DMS 273 (cell line): ENCODE measurements around the gene PLGRKT.
"Not testable (repeated sequence)": the region's sequence is repeated elsewhere in the genome, so short reads cannot be mapped to it uniquely, and the experiment has no call there.

Experiments
- DNase-seq: peaks from one replicate; lab custom pipeline; 2025; ENCODE audit not compliant: unreplicated experiment; lab: John Stamatoyannopoulos, UW

The PLGRKT gene

DNA sequence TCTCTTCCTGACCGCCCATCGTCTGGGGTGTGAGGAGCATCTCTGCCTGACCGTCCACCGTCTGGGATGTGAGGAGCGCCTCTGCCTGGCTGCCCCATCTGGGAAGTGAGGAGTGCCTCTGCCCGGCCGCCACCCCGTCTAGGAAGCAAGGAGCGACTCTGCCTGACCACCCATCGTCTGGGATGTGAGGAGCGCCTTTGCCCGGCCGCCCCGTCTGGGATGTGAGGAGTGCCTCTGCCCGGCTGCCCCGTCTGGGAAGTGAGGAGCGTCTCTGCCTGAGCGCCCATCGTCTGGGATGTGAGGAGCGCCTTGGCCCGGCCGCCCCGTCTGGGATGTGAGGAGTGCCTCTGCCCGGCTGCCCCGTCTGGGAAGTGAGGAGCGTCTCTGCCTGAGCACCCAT, 4.4 kb downstream of the PLGRKT start:
- not testable (repeated sequence) for DNase-seq

DNA sequence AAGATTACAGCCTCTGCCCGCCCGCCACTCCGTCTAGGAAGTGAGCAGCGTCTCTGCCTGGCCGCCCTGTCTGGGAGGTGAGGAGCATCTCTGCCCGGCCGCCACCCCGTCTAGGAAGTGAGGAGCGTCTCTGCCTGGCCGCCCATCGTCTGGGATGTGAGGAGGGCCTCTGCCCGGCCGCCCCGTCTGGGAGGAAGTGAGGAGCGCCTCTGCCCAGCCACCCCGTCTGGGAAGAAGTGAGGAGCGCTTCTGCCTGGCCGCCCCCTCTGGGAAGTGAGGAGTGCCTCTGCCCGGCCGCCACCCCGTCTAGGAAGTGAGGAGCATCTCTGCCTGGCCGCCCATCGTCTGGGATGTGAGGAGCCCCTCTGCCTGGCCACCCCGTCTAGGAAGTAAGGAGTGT, 4.8 kb downstream of the PLGRKT start:
- not testable (repeated sequence) for DNase-seq

DNA sequence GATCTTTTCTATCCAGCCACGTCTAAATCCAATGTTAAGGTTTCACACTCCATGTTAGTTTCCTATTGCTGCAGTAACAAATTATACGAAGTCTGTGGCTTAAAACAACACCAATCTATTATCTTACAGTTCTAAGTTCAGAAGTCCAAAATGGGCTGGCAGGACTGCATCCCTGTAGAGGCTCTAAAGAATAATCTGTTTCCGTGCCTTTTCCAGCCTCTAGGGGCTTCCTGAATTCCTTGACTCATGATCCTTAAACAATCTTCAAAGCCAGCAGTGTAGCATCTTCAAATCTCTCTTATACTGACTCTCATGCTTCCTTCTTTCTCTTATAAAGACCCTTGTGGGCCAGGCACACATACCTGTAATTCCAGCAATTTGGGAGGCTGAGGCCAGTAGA, 6.8 kb downstream of the PLGRKT start:
- no peak for DNase-seq

DNA sequence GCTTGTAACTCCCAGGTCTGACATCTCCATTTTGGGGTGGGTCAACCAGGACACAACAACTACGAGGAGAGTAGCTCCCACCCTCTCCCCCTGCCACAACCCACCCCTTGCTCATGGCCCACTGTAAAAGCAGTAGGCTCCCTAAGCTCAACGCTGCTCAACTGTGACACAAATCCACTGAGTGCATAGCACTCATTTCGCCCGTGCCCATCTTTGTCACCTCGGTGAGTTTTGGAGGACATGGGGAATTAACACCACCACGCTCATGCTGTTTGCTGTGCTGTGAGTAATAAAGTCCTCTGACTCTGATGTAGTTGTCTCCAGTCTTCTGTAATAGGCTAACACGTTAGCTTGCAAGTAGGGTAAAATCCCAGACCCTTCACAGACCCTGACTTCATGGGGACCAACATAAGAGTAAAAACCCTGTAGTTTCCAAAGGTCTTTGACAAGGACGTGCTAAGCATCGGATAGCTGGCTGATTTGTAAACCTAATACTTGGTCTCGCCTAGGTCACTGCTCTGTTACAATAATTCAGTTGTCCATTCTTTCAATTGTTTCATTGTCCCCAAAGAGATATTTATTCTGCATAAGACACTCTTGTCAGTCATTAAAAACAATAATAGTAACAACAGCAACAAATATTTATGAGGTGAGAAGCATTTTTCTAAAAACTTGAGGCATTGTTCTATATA, 7.7 kb downstream of the PLGRKT start:
- DNase-seq = no peak

DNA sequence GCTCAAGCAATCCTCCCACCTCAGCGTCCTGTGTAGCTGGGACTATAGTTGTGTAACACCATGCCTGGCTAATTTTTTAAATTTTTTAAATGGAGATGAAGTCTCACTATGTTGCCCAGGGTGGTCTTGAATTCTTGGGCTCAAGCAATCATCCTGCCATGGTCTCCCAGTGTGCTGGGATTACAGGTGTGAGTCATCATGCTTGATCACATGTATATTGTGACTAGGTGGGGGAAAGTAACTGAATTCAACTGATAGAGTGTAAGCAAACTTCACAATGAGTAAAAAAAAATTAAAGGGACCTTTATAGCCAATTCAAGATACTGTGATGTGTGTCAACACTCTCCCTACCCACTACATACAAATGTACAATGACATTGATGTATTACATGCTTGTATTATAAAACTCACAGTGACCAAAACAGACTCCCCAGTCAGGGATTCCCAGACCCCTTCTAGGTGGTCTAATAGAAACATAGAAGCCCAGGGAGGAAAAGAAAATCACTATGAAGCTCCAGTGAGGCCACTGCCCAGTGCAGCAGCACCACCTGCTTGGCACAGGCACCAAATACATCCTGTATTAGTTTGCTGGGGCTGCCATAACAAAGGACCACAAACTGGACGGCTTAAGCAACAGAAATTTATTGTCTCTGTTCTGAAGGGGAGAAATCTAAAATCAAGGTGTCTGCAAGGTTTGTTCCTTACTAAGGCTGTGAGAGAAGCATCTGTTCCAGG, 8.8 kb downstream of the PLGRKT start:
- DNase-seq = no peak

DNA sequence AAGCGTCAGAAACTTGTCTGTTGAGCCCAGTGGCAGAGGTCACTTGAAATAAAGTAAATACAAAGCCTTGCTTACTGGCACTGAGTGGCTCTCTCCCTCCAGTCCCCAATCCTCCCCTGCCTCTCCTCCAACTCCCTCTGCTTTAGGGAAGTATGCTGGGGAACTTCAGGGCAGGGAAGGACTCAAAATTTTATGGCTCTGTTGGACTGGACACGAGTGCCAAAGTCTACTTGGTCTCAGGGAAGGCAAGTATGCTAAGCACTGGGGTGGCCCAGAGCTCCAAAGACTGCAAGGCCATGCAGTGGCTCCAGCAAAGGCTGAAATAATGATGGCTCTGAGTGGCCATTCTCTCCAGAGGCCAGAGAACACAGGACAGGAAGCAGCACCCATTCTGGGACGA, 9.6 kb downstream of the PLGRKT start:
- DNase-seq = no peak

DNA sequence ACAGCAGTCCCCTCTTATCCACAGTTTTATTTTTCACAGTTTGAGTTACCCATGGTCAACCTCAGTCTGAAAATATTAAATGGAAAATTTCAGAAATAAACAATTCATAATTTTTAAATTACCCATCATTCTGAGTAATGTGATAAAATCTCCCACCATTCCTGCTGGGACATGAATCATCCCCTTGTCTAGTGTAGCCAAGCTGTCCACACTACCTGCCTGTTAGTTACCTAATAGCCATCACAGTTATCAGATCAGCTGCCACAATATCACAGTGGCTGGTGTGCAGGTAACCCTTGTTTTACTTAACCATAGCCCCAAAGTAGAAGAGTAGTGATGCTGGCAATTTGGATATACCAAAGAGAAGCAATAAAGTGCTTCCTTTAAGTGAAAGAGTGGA, 10.7 kb downstream of the PLGRKT start:
- DNase-seq = no peak

DNA sequence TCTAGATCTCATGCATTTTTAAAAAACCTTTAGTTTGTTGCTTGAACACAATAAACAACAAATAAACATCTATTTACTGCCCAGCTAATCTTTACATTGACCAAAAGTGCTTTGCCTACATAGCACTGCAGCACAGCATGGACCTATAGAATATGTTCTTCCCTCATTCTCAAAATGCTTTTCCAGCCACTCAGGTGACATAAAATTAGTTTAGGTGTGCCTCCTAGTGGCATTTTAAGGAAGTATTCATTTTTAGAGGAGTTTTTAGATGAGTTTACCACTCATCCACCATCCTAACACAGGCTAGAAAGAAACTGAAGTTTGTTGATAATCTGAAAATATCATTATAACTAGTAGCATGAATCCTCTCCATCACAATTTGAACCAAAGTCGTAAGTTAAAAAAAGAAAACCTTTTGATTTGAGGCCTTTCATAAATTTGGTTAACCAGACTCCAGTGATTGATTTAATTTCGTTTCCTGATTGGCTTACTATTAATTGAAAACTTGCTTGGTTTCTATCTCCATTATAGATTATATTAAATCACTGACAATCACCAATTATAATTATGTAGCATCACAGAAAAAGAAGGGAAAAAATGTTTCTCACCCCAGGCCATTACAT, 12.6 kb downstream of the PLGRKT start:
- DNase-seq = peak; percentile 29

DNA sequence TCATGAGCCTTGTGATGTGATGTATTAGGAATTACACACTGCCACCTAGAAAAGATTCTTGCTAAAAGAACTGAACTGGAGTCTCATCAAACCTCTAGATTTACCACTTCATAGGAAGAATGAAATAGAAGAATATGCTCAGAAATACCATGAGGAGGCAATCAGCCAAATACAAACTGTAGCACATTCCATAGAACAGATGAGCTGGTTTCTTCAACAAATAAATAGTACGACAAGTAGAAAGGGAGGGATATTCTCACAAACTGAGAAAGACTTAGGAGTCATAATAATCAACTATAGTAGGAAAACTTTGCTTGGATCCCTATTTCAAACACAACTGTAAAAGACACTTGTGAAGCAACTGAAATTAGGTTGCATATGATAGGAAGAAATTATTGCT, 15.4 kb downstream of the PLGRKT start:
- no peak for DNase-seq

DNA sequence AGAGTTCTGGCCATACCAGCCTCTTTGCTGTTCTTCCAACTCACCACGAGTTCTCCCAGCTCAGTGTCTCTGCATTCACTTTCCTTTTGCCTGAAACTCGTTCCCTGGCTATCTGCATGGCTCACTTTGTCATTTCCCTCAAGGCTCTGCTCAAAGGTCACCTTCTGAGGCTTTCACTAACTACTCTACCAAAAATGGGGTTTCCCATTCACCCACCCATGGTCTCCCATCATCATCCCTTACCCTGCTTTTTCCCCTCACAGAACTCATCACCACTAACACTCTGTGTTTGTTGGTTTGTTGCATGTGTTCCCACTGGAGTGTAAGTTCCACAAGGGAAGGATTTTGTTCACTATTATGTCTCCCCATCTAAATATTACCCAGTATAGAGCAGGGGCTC, 16.6 kb downstream of the PLGRKT start:
- no peak for DNase-seq

DNA sequence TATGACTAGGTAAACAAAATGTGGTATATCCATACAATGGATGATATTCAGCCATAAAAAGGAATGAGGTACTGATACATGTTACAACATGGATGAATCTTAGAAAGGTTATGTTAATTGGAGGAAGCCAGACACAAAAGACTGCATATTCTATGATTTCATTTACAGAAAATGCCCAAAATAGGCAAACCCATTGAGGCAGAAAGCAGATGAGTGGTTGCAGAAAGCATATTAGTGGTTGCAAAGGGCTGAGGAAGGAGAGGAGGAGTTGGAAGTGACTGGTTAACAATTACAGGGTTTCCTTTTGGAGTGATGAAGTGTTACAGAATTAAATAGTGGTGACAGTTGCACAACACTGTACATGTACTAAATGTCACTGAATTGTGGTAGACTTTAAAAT, 17.7 kb downstream of the PLGRKT start:
- DNase-seq = no peak

DNA sequence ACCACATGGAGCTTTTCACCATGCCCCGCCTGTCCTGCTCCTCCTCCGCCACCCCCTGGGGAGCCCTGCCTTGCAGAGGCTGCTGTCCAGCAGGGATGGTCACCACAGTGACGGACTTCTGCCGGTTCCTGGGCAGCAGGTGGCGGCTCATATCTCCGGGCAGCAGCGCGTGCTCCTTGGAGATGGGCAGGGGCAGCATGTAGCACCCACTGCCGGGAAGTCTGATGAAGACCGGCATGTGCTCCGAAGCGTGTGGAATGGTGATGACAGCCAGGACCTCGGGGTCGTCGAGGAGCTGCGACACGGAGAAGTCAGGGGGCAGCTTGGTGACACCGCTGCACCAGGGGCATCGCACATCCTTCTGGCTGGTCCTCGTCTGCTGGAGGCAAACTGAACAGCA, 19.2 kb downstream of the PLGRKT start:
- no peak for DNase-seq

DNA sequence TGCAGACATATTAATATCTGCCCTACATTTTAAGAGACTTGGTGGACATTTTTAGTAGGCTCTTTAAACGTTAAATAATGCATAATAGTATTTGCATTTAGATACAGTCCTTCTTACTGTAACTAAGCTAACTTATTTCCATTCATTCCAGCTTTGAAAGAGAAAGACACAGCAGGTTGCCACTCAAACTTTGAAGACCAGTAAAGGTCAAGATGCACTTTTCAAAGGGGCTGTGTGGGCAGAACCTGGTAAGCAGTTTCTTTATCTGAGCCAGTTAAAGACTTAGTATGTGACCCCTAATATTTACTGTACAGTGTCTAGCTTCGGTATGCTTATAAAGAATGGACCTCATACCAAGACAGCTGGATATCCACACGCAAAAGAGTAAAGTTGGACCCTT, 20.8 kb downstream of the PLGRKT start:
- DNase-seq = no peak

DNA sequence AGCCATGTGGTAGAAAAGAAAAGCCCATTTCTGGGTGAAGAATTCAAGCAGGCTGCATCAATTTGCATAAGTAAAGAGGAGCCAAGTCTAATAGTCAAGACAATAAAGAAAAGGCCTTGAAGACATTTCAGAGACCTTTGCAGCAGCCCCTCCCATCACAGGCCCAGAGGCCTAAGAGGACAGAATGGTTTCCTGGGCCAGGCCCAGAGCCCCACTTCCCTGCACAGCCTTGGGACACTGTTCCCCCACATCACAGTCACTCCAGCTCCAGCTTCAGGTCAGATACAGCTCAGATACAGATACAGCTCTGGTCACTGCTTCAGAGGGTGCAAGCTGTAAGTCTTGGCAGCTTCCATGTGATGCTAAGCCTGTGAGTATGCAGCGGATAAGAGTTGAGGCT, 29.1 kb downstream of the PLGRKT start:
- no peak for DNase-seq

DNA sequence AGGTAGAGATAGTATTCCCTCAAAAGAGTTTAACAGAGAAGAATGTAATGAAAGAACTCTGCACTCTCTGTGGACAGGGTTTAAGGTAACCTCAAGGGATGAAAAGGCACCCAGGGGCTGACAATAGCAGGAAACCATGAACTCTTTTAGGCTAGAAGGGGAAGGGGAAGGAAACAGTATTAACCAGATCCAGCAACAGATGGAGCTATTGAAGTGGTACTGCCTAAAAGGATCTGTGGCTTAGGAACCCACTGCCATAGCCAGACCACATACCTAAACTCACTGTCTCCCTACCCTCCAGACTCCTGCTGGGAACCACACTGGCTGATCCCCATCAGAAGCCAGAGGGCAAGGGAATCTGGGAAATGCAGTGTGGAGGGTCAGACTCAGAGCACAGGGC, 35.5 kb downstream of the PLGRKT start:
- no peak for DNase-seq

DNA sequence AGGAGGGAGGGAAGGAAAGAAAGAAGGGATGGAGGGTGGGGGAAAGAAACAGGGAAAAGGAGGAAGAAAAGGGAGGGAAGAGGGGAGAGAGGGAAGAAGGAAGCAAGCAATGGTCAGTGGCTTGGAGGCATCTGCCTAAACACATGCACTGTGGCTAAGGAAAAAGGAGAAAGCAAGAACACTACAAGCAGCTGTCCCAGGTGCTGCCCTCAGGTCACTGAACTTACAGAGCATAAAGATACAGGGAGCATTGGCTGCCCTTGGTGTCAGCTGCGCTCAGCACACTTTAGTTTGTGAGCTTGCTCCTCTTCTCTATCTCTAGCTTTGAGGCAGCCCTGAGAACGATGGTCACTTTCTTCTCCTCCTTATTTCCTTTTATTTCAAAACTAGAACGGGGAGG, 40.2 kb downstream of the PLGRKT start:
- not testable (repeated sequence) for DNase-seq

DNA sequence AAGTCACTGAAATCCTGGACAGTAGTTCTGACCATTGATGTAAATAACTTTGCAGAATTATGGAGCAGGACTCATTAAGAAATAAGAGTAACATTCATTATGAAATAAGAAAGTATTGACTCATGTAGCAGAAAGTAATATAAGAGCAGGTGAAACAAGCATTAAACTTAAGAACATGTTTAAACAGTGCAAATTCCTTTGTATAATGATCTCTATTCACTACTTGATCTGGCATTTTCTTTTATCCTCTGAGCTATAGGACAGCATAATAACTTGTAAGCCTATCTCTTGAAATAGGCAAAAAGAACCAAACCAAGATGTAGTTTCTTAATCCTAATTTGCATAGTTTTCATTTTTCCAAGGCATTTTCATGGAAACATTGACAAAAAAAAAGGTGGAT, 42.3 kb downstream of the PLGRKT start:
- DNase-seq = no peak

DNA sequence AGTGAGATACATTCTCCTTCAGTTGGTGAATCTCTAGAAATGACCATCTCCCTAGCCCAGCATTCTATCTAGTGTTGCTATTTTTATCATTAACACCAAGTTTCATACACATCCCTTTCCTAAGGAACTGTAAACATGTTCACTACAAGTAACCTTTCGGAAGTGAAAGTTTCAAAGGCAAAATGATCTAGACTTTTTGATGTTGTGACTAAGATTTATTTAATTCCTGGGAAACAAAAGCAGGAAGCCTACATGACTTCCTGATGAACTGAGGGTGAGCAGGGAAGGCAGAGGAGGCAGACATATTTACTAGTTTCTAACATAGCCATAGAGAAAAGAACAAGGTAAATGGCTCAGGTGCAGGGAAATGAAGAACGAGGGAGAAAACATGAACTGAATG, 43.7 kb downstream of the PLGRKT start:
- not testable (repeated sequence) for DNase-seq

DNA sequence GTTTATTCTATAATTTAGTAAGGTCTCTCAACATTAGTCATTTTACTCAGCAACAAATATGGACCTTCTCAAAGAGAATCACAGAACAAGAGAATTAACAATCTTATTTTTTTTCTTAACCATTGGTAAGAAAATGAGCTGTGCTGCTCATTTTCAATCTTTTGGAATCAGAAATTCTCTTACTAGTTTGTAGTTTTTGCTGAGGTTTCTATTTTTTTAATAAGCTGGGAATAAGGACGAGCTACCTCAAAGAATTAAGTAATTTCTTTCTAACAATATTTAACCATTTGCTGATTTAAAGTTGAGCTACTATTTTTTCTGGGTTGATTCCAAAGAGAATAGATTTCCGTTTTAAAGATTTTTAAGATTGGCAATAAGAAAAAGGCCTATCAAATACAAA, 44.2 kb downstream of the PLGRKT start:
- DNase-seq = no peak

DNA sequence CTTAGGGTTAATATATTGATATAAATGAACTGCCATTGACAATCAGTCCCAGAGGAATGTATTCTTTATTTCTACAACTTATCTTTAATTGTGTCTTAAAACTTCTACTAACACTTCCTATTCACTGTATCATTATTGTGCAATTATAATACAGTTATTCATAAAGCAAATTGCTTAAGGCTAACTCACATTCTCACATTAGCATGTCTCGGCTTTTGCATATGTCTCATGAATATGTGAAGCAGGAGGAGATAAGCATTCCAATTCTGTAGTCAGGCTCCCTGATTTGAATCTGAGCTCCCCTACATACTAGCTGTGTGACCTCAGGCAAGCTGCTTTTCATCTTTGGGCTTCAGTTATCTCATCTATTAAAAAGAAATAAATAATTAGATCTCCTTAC, 45.4 kb downstream of the PLGRKT start:
- no peak for DNase-seq

DNA sequence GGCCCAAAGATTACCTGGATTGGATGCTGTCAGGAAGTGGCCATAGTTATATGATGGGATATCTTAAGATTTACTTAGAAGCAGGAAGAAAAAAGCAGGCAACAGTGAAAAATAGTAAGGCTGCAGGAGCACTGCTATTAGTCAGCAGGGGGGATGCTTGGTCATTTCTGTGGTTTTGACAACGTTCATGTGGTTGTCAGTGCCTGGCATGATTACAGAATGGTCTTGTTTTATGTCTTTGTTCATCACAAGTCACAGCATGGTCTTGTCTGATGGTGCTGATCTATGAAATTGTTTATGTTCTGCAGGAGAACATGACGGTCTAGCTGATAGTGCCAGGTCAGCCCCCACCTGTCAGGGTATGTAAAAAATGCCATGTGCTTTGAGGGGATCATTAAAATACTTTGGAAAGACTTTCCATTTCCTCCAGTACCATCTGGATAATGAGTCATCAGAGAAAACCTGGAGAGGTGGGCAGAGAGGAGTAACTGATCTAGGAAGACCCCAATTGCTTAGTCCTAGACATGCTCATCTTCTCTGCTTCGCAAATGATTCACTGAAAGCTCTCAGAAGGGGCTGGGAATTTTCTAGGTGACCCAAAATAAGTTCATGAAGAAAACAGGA, 48.5 kb downstream of the PLGRKT start:
- no peak for DNase-seq
